ENCODE results near the gene SOHLH2.

DNA sequence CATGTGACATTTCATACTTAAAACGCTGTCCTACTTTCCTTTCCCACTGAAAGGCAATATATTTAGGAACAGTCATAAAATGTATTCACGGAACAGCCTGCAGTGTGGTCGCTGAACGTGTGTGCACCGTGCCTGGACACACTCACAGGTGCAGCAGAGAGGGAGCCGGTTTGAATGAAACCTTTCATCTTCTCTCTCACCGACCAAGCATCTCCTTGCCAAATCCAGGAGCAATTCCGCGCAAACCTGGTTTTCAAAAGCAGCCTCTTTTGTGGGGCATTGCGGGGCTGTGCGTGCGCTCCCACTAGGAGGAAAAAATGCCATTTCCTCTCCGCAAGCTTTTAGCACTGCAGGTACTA lies 84.2 kb downstream of the SOHLH2 start:
- TF ChIP-seq, protein P1, sequence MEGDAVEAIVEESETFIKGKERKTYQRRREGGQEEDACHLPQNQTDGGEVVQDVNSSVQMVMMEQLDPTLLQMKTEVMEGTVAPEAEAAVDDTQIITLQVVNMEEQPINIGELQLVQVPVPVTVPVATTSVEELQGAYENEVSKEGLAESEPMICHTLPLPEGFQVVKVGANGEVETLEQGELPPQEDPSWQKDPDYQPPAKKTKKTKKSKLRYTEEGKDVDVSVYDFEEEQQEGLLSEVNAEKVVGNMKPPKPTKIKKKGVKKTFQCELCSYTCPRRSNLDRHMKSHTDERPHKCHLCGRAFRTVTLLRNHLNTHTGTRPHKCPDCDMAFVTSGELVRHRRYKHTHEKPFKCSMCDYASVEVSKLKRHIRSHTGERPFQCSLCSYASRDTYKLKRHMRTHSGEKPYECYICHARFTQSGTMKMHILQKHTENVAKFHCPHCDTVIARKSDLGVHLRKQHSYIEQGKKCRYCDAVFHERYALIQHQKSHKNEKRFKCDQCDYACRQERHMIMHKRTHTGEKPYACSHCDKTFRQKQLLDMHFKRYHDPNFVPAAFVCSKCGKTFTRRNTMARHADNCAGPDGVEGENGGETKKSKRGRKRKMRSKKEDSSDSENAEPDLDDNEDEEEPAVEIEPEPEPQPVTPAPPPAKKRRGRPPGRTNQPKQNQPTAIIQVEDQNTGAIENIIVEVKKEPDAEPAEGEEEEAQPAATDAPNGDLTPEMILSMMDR (conservative IDR thresholded peaks at IDR 0.05; ENCODE audit: low read depth, low read length) = no peak
- no peak for TF ChIP-seq EZH2 (IDR thresholded peaks at IDR 0.05; ENCODE audit: borderline replicate concordance, low read depth, low read length, poor library complexity, severe bottlenecking)
